HG02759 (cell line): ENCODE results near the gene RAD51D.
A peak's percentile ranks its signal among the peaks of the same experiment; 100 is the strongest.
"Not testable (repeated sequence)": the region's sequence is repeated elsewhere in the genome, so short reads cannot be mapped to it uniquely, and the experiment has no call there.

ENCODE experiments used
- ATAC-seq: cut with Tn5 transposase; IDR thresholded peaks from one replicate; pipeline ENCODE4 v1.9.1; 2021; ENCODE audit warnings: mild to moderate bottlenecking, moderate library complexity; ENCODE audit not compliant: unreplicated experiment

The RAD51D gene

DNA sequence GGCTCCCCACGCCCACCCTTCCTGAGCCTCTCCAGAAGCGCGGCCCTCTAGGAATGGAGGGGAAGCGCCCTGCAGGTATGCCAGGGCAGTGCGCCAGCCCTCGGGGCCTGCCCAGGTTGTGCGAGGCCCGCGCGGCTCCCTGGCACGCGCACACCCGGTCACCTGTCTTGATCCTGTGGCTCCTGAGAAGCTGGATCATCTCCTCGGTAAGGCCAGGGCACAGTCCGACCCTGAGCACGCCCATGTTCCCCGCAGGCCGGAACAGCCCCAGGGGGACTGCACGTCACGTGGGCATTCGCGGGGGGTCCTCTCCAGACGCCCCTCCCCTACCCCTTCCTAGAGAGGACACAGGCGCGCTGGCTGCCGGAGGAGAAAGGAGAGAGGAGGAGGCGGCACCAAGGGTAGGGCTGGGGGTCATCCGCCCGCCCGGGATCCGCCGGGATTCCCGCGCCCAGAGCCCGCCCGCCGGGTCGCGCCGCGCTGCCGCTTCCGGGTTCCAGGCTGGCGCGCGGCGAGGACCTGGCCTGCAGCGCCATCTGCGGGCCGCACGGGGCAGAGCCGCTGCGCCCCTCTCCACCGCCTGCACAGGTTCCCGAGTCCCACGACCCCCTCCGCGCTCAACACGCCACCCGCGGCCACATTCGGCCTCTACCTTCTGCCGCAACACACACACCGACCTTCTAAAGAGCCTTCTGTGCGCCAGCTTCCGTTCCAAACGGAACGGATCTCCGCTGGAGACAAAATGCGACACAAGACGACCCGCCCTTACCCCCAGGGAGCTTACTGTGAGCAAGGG lies at the start of gene RAD51D:
Gene RAD51D (minus strand): TSS at position 491 of the 796 bp plus-strand sequence. CDS start 247 bp downstream, at position 244.
- peak; percentile 86 for ATAC-seq

DNA sequence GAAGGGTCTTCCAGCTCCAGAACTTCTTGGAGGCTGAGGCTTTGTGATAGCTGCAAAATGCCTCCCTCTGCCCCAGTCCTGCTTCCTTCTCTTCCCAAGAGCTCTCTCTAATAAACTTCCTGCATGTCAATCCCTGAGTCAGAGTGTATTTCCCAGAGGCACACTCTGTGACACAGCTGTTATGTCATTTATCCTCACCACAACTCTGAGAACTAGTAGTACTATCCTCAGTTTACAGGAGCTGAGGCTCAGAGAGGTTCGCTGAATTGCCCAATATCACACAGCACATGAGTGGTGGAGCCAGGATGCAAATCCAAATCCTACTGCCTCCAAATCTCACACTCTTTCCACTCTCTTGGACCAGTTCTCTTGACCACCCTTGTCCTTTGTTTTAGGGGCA lies 48.0 kb upstream of the RAD51D start:
- ATAC-seq = no peak

DNA sequence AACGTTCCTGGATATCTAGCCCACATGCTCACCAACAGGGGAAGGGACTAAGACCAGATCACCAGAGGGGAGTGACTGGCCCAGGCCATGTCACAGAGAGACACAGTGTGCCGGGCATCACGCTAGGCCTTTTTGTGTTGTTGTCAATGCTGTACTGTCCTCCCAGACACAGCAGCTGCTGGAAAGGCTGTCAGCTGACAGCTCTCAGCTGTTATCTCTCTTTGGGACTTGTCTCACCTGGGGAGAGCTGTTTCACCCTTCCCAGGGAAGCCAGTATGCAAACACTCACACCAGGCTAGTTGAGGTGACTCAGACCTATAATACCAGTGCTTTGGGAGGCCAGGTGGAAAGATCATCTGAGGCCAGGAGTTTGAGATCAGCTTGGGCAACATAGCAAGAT lies 47.4 kb upstream of the RAD51D start:
- no peak for ATAC-seq

DNA sequence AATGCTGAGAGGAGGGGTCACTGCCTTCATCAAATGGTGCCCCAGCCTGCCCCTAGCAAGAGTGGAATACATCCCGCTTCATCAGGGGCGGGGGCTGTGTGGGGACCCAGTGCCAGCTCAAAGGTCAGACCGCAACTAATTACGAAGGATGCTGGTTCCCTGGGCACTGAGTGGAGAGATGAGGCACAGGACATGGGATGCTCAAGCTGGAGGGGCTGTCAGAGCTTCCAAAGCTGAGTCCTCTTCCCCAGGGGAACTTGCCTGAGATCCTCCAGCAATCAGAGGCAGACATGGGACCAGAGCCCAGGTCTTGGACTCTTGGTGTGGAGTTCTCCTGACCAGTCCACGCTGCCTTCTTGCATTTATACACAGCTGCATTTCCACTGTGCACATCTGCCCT lies 46.9 kb upstream of the RAD51D start:
- no peak for ATAC-seq

DNA sequence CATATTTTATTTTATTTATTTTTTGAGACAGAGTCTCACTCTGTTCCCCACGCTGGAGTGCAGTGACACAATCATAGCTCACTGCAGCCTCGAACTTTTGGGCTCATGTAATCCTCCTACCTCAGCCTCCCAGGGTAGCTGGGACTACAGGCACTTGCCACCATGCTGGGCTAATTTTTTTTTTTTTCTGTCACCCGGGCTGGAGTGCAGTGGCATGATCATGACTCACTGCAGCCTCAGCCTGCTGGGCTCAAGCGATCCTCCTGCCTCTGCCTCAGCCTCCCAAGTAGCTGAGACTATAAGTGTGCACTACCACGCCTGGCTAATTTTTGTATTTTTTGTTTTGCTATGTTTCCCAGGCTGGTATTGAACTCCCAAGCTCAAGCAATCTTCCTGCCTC lies 45.1 kb upstream of the RAD51D start:
- ATAC-seq = no peak

GRCh38 chr17:35163886-35164285 lies 44.2 kb upstream of the RAD51D start:
- ATAC-seq = no peak

DNA sequence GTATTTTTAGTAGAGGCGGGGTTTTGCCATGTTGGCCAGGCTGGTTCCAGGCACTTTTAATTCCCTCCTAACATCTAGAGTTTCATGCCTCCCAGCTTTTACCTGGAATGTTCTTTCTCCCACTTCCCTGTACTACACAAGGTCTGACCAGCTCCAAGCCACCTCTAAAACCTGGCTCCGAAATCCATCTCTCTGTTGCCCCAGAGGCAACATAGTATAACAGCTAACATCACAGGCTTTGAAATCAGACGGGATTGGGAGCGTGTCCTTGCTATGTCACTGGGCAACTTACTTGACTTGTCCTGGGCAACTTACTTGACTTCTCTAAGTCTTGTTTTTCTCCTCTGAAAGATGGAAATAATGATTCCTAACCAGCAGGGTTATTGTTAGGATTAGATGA lies 43.1 kb upstream of the RAD51D start:
- ATAC-seq = no peak

- ATAC-seq = no peak
These were observed 41.7 kb upstream of the RAD51D start for GRCh38 chr17:35161281-35161761.

- ATAC-seq = no peak
These were observed 40.9 kb upstream of the RAD51D start for GRCh38 chr17:35160354-35161201.

GRCh38 chr17:35159940-35160339 lies 40.3 kb upstream of the RAD51D start:
- ATAC-seq = no peak

GRCh38 chr17:35155246-35155645 lies 35.6 kb upstream of the RAD51D start:
- ATAC-seq = no peak

DNA sequence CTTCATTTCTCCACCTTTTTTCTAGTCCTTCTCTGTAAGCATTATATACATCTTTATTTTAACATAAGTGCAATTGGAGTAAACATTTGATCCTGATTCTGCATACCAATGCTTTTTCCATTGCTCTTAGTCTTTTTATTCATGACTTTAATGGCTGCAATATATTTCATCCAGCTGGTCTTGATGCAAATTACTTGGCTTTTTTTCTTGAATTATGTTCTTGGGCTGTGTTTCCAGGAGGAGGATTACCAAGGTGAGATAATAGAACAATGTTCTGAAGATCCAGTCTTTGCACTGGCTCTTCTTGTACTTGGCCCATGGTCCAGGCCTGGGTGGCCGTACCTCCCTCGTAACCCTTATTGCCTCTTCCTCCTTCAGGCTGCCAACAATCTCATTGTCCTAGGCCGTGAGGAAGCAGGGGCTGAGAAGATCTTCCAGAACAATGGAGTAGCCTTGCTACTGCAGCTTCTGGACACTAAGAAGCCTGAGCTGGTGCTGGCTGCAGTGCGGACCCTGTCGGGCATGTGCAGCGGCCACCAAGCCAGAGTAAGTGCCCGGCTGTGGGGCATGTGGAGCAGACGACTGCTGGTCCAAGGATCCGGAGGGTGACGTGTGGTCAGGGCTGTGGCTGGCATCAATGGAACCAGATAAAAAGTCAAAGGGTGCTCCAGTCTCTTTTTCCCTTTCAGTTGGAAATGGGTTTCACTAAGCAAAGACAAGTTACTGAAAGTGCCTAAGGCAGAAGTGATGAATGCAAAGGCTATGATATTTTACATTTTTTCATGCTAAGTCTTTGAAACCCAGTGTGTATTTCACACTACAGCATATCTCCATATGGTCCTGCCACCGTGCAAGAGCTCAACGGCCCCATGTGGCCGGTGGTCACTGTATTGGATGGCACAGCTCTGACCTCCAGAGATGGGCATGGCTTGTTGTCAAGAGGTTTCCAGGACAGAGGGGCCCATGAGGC lies 34.8 kb upstream of the RAD51D start:
- ATAC-seq = no peak

GRCh38 chr17:35152421-35153140 lies 32.9 kb upstream of the RAD51D start:
- no peak for ATAC-seq

- ATAC-seq = not testable (repeated sequence)
These were observed 31.4 kb upstream of the RAD51D start for GRCh38 chr17:35151080-35151479.

GRCh38 chr17:35149941-35150340 lies 30.3 kb upstream of the RAD51D start:
- ATAC-seq = no peak

- ATAC-seq = no peak
These were observed 28.5 kb upstream of the RAD51D start for GRCh38 chr17:35148144-35148543.

DNA sequence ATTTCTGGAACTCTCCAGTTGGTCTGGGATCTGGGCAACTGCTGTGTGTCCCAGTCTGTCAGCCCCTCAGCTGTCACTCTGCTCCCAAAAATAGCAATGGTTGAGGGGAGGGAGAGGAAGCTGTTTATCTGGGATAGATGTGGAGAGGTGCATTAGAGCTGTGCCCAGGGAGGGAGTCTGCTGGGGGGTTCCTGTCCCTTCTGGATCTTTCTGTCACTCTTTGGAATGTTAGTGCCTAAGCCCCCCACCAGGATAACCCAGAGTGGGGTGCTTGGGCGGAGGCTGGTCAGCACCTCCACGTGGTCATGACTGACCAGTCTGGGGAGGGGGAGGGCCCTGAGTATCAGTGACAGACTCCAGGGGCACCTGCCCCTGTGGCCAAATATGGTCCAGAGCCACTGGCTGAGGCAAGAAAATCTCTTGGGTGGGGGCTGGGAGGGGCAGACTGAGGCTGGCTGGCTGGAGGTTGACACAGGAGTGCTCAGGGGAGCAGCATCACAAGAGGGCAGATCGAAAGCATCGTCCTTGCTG lies 27.8 kb upstream of the RAD51D start, which contains the start of gene UNC45B:
Gene UNC45B (plus strand): TSS at position 443 of the 531 bp plus-strand sequence. CDS start 447 bp downstream, outside the sequence.
- ATAC-seq = no peak

DNA sequence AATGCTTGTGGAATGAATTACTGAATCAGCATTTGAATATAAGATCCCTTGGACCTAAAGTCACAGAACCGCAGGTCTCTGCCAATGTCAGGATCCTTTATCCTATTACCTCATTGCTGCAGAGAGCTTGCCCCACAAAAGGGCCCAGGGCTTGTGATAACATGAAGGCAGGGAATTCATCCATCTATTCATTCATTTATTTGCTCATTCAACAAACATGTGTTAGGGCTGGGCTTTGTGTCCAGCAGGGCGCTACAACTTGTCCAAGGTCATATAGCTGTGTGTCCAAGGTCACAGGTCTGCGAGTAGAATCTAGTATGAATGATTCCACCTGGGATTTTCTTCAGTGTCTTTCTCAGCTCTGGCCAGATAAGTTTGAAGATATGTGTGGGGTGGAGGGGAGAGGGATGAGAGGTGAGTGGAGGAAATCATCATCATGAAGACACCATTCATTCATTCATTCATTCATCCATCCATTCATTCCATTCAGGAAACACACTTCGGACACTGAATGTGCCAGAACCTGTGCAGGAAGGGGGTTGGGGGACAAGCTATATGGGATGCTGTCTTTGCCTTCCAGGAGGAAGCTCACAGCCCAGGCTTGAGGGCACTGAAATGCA lies 26.7 kb upstream of the RAD51D start:
- no peak for ATAC-seq

DNA sequence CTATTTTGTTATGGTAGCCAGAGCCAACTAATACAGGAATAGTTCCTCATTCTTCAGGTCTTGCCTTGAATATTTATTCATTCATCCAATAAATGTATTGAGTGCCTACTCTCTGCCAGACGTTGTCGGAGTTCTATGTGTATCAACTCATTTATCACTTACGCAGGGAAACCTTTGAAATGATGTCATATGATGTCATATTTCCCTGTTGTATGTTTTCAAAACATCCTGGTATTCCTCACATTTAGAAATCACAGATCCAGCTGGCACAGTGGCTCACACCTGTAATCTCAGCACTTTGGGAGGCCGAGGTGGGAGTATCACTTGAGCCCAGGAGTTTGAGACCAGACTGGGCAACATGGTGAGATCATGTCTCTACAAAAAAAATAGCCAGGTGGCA lies 25.2 kb upstream of the RAD51D start:
- ATAC-seq = no peak
